ENCODE measurements around the gene LMBR1.

LMBR1 gene

DNA sequence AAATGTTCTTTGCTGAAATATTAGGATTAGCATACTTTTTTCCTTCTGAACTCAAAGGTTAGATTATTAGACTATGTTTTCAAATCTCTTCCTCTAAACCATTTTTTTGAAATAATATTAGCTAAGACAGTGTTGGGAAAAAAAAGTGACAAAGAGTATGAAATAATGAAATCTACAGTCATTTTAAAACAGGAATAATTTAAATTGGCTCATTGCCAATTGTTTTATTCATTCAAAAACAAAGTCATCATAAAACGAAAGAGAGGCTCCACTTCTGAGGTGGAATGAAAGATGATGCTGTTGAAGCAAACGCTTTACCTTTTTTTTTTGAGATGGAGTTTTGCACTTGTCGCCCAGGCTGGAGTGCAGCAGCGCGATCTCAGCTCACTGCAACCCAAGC, 201.2 kb downstream of the LMBR1 start:
- H3K4me1 ChIP-seq (ENCODE audit: insufficient read depth, insufficient read length), result no peaks in the 10 kb centered on the region
- no peaks in the 10 kb centered on the region for H3K9me3 ChIP-seq (ENCODE audit: insufficient read depth, low read length)
- no peak for TF ChIP-seq ZNF274 (IDR thresholded peaks at IDR 0.05; ENCODE audit: low read depth, low read length)
- no peak for TF ChIP-seq YY1 (IDR thresholded peaks at IDR 0.05; ENCODE audit: insufficient read depth, insufficient read length)
- TF ChIP-seq SUZ12 (IDR thresholded peaks at IDR 0.05; ENCODE audit: extremely low read depth, insufficient read depth, insufficient read length), result no peak
- no peak overlapping the region for H3K9ac ChIP-seq (ENCODE audit: insufficient read length, low read depth)
- no peak overlapping the region for H3K4me3 ChIP-seq (ENCODE audit: insufficient read length, low read depth)
- H3K27me3 ChIP-seq (ENCODE audit: insufficient read depth, insufficient read length), result no peaks in the 10 kb centered on the region
- DNase-seq (ENCODE audit: low read depth, low spot score), result no peak
- H3K36me3 ChIP-seq (ENCODE audit: insufficient read depth, insufficient read length, low read length), result no peaks in the 10 kb centered on the region

DNA sequence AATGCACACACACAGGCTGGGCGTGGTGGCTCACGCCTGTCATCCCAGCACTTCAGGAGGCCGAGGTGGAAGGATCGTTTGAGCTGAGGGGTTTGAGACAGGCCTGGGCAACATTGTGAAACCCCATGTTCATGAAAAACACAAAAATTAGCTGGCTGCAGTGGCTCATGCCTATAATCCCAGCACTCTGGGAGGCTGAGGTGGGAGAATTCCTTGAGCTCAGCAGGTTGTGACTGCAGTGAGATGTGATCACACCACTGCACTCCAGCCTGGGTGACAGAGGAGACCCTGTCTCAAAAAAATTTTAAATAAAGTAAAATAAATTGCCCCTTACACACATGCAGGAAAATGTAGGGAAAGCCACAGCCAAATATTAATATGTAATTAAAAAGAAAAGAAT, 208.3 kb downstream of the LMBR1 start:
- TF ChIP-seq ZNF274 (IDR thresholded peaks at IDR 0.05; ENCODE audit: low read depth, low read length) (no peak), SUZ12 (IDR thresholded peaks at IDR 0.05; ENCODE audit: extremely low read depth, insufficient read depth, insufficient read length) (no peak), YY1 (IDR thresholded peaks at IDR 0.05; ENCODE audit: insufficient read depth, insufficient read length) (no peak)
- no peaks in the 10 kb centered on the region for H3K27me3 ChIP-seq (ENCODE audit: insufficient read depth, insufficient read length)
- no peak overlapping the region for H3K4me3 ChIP-seq (ENCODE audit: insufficient read length, low read depth)
- no peak for DNase-seq (ENCODE audit: low read depth, low spot score)
- no peak overlapping the region for H3K9ac ChIP-seq (ENCODE audit: insufficient read length, low read depth)
- no peaks in the 10 kb centered on the region for H3K9me3 ChIP-seq (ENCODE audit: insufficient read depth, low read length)
- H3K4me1 ChIP-seq (ENCODE audit: insufficient read depth, insufficient read length), result no peaks in the 10 kb centered on the region
- H3K36me3 ChIP-seq (ENCODE audit: insufficient read depth, insufficient read length, low read length), result peaks cover 22% of the 10 kb centered on the region

DNA sequence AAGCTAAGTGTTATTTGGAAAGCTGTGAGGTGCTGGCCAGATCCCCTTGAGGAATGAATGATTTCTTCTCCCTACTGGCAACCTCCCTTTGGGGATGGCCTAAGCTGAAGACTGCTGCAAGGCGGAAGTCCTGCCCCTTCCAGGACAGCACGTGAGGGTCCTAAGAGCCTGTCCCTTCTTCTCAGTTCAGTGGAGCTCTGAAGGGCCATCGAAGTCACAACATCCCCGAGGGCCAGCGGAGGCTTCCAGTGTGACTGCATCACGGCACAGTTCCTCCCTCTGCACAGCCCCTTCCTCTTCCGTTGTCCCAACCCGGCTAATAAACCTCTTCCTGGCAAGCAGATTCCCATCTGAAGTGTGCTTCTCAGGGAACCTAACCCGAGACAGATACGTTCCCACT, 208.7 kb downstream of the LMBR1 start:
- peaks cover 24% of the 10 kb centered on the region for H3K36me3 ChIP-seq (ENCODE audit: insufficient read depth, insufficient read length, low read length)
- TF ChIP-seq YY1 (IDR thresholded peaks at IDR 0.05; ENCODE audit: insufficient read depth, insufficient read length), result no peak
- TF ChIP-seq ZNF274 (IDR thresholded peaks at IDR 0.05; ENCODE audit: low read depth, low read length), result no peak
- TF ChIP-seq SUZ12 (IDR thresholded peaks at IDR 0.05; ENCODE audit: extremely low read depth, insufficient read depth, insufficient read length), result no peak
- DNase-seq (ENCODE audit: low read depth, low spot score), result no peak
- H3K27me3 ChIP-seq (ENCODE audit: insufficient read depth, insufficient read length), result no peaks in the 10 kb centered on the region
- no peak overlapping the region for H3K9ac ChIP-seq (ENCODE audit: insufficient read length, low read depth)
- no peaks in the 10 kb centered on the region for H3K4me1 ChIP-seq (ENCODE audit: insufficient read depth, insufficient read length)
- no peak overlapping the region for H3K4me3 ChIP-seq (ENCODE audit: insufficient read length, low read depth)
- no peaks in the 10 kb centered on the region for H3K9me3 ChIP-seq (ENCODE audit: insufficient read depth, low read length)

DNA sequence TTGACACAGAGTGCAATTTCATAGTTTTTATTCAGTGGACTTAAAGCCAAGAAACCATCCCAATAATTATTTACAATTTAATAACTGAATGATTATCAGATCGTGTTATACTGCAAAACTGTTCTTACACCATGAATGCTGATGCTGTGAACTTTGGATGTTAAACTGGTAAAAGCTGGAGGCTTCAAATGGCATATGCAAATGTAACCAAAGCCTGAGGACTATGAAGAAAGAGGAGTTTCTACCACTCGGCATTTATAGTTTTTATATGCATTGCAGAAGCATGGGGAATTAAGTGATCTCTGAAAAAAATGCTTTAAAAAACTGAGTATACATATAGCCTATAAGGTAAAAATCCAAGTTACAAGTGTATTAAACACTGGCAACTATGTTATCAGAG, 210.1 kb downstream of the LMBR1 start:
- Histone ChIP-seq H3K36me3 (ENCODE audit: insufficient read depth, insufficient read length, low read length) (peaks cover 31% of the 10 kb centered on the region), H3K9me3 (ENCODE audit: insufficient read depth, low read length) (no peaks in the 10 kb centered on the region), H3K4me1 (ENCODE audit: insufficient read depth, insufficient read length) (no peaks in the 10 kb centered on the region), H3K27me3 (ENCODE audit: insufficient read depth, insufficient read length) (no peaks in the 10 kb centered on the region), H3K9ac (ENCODE audit: insufficient read length, low read depth) (no peak overlapping the region), H3K4me3 (ENCODE audit: insufficient read length, low read depth) (no peak overlapping the region)
- no peak for DNase-seq (ENCODE audit: low read depth, low spot score)
- TF ChIP-seq ZNF274 (IDR thresholded peaks at IDR 0.05; ENCODE audit: low read depth, low read length), result no peak
- TF ChIP-seq YY1 (IDR thresholded peaks at IDR 0.05; ENCODE audit: insufficient read depth, insufficient read length), result no peak
- TF ChIP-seq SUZ12 (IDR thresholded peaks at IDR 0.05; ENCODE audit: extremely low read depth, insufficient read depth, insufficient read length), result no peak

DNA sequence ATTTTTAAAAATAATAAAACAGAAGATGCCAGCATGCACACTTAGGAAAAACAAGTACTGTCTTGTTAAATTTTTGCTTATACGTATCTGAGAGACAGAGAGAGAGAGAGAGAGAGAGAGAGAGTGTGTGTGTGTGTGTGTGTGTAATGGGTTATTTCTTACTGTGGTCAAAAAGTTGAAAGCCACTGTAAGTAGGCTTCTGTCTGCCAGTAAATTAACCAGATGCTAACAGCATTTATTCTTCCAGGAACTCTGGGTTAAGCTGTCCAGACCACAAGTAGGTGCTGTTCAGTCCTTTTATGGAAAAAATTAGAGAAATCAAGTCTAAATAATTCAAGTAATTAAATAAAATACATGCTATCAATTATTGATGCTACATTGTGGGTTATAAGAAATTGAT, 212.7 kb downstream of the LMBR1 start:
- DNase-seq (ENCODE audit: low read depth, low spot score), result no peak
- H3K27me3 ChIP-seq (ENCODE audit: insufficient read depth, insufficient read length), result no peaks in the 10 kb centered on the region
- no peak for TF ChIP-seq ZNF274 (IDR thresholded peaks at IDR 0.05; ENCODE audit: low read depth, low read length)
- no peak for TF ChIP-seq YY1 (IDR thresholded peaks at IDR 0.05; ENCODE audit: insufficient read depth, insufficient read length)
- no peak for TF ChIP-seq SUZ12 (IDR thresholded peaks at IDR 0.05; ENCODE audit: extremely low read depth, insufficient read depth, insufficient read length)

DNA sequence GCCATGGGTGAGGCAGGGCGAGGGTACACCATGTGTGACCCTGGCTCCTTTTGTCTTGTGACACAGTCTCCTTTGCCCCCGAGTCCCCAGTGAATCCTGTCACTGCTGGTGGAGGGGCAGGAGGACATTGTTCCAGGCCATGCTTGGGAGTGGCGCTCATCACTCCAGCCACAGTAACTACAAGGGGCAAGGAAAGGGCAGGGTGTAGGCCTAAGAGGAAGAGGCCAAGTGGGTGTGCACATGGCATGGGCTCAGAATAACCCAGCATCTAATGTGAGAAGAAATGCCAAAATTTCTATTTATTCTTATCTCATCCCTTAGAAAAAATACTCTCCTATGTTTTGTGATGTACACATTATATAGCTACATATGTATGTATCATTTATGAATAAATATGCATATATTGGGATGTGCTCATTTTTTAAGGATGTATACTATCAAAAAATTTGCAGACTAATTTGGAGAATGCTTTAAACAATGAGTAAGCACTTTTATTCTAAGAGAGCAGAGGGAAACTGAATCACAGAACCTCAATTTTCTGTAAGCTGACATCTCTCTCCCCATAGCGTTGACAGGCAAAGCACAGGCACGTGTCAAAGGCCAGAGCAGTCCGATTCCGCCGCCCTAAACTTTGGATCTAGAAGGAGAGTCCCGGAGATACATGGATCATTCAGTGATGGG, 215.5 kb downstream of the LMBR1 start:
- H3K4me3 ChIP-seq (ENCODE audit: insufficient read length, low read depth), result no peak overlapping the region
- no peak for DNase-seq (ENCODE audit: low read depth, low spot score)
- H3K9me3 ChIP-seq (ENCODE audit: insufficient read depth, low read length), result no peaks in the 10 kb centered on the region
- H3K4me1 ChIP-seq (ENCODE audit: insufficient read depth, insufficient read length), result peaks cover 4% of the 10 kb centered on the region
- H3K36me3 ChIP-seq (ENCODE audit: insufficient read depth, insufficient read length, low read length), result peaks cover 45% of the 10 kb centered on the region
- TF ChIP-seq ZNF274 (IDR thresholded peaks at IDR 0.05; ENCODE audit: low read depth, low read length) (no peak), SUZ12 (IDR thresholded peaks at IDR 0.05; ENCODE audit: extremely low read depth, insufficient read depth, insufficient read length) (no peak), YY1 (IDR thresholded peaks at IDR 0.05; ENCODE audit: insufficient read depth, insufficient read length) (no peak)
- no peaks in the 10 kb centered on the region for H3K27me3 ChIP-seq (ENCODE audit: insufficient read depth, insufficient read length)
- no peak overlapping the region for H3K9ac ChIP-seq (ENCODE audit: insufficient read length, low read depth)

More for the DNA sequence above, 212.7 kb downstream of the LMBR1 start:
- H3K9me3 ChIP-seq (ENCODE audit: insufficient read depth, low read length), result no peaks in the 10 kb centered on the region
- H3K36me3 ChIP-seq (ENCODE audit: insufficient read depth, insufficient read length, low read length), result peaks cover 50% of the 10 kb centered on the region
- no peaks in the 10 kb centered on the region for H3K4me1 ChIP-seq (ENCODE audit: insufficient read depth, insufficient read length)
- H3K9ac ChIP-seq (ENCODE audit: insufficient read length, low read depth), result no peak overlapping the region
- no peak overlapping the region for H3K4me3 ChIP-seq (ENCODE audit: insufficient read length, low read depth)

DNA sequence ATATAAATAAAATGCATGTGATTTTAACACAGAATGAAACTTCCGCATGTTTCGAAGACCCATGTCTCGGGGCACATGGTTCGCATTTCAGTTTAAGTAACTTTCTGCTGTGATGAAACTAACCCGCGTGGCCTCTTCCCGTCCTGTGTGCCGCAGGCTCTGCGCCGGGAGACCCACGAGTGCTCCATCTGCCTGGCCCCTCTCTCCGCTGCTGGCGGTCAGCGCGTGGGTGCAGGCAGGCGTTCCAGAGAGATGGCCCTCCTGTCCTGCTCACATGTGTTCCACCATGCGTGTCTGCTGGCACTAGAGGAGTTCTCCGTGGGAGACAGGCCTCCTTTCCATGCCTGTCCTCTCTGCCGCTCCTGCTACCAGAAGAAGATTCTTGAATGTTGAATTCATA, 216.7 kb downstream of the LMBR1 start:
- H3K4me3 ChIP-seq (ENCODE audit: insufficient read length, low read depth), result no peak overlapping the region
- no peaks in the 10 kb centered on the region for H3K27me3 ChIP-seq (ENCODE audit: insufficient read depth, insufficient read length)
- H3K9ac ChIP-seq (ENCODE audit: insufficient read length, low read depth), result no peak overlapping the region
- H3K36me3 ChIP-seq (ENCODE audit: insufficient read depth, insufficient read length, low read length), result peaks cover 41% of the 10 kb centered on the region
- DNase-seq (ENCODE audit: low read depth, low spot score), result no peak
- TF ChIP-seq YY1 (IDR thresholded peaks at IDR 0.05; ENCODE audit: insufficient read depth, insufficient read length) (no peak), ZNF274 (IDR thresholded peaks at IDR 0.05; ENCODE audit: low read depth, low read length) (no peak), SUZ12 (IDR thresholded peaks at IDR 0.05; ENCODE audit: extremely low read depth, insufficient read depth, insufficient read length) (no peak)
- no peaks in the 10 kb centered on the region for H3K9me3 ChIP-seq (ENCODE audit: insufficient read depth, low read length)
- H3K4me1 ChIP-seq (ENCODE audit: insufficient read depth, insufficient read length), result peaks cover 4% of the 10 kb centered on the region

Measured in NT2/D1 (cell line).